ENCODE results near the gene IL17C. TPM values are rescaled to one million over a fixed set of nuclear protein-coding genes. Genes with fewer than 3 reads are reported as not detected.
A peak's percentile ranks its signal among the peaks of the same experiment; 100 is the strongest.
"Not testable (repeated sequence)": the region's sequence is repeated elsewhere in the genome, so short reads cannot be mapped to it uniquely, and the experiment has no call there.

Gene IL17C
- polyA plus RNA-seq, 10 donors, result not detected

GRCh38 chr16:88609426-88609825 lies 28.9 kb upstream of the IL17C start:
- not testable (repeated sequence) for DNase-seq

- no peak for DNase-seq
Measured at GRCh38 chr16:88610080-88610479, 28.3 kb upstream of the IL17C start.

GRCh38 chr16:88610909-88611812 lies 27.2 kb upstream of the IL17C start:
- DNase-seq, result peak in 1 of 3 donors; percentile 47

- DNase-seq, result no peak
Measured at GRCh38 chr16:88613293-88613692, 25.1 kb upstream of the IL17C start.

- no peak for DNase-seq
Measured at GRCh38 chr16:88613911-88614817, 24.2 kb upstream of the IL17C start.

GRCh38 chr16:88614818-88615580 lies 23.4 kb upstream of the IL17C start:
- no peak for DNase-seq

- no peak for DNase-seq
Measured at GRCh38 chr16:88616320-88616719, 22.1 kb upstream of the IL17C start.

- no peak for DNase-seq
Measured at GRCh38 chr16:88616736-88617135, 21.6 kb upstream of the IL17C start.

- DNase-seq, result no peak
Measured at GRCh38 chr16:88617268-88618031, 20.9 kb upstream of the IL17C start.

- DNase-seq, result no peak
Measured at GRCh38 chr16:88618182-88618955, 20.0 kb upstream of the IL17C start.

- DNase-seq, result no peak
Measured at GRCh38 chr16:88618956-88619667, 19.3 kb upstream of the IL17C start.

GRCh38 chr16:88619859-88620815 lies 18.2 kb upstream of the IL17C start:
- no peak for DNase-seq

- no peak for DNase-seq
Measured at GRCh38 chr16:88622125-88622524, 16.2 kb upstream of the IL17C start.

- DNase-seq, result no peak
Measured at GRCh38 chr16:88622866-88623265, 15.5 kb upstream of the IL17C start.

GRCh38 chr16:88623858-88624257 lies 14.5 kb upstream of the IL17C start:
- DNase-seq, result no peak

GRCh38 chr16:88624481-88624880 lies 13.9 kb upstream of the IL17C start:
- DNase-seq, result no peak

- DNase-seq, result no peak
Measured at GRCh38 chr16:88624977-88625576, 13.3 kb upstream of the IL17C start.

GRCh38 chr16:88626646-88627045 lies 11.7 kb upstream of the IL17C start:
- no peak for DNase-seq

Data from muscle of back (tissue), 11 donors.